OCI-LY1 (cell line): ENCODE data around the gene RGS7.

Experiments used
- H2AFZ ChIP-seq: fragments of 200-600 bp; sonication (generic), shearing (Covaris generic); 2 replicates; pipeline ENCODE4 v1.6.0; 2014; ENCODE audit warnings: antibody characterized with exemption, mild to moderate bottlenecking, low read length
- H3F3A ChIP-seq: fragments of 200-600 bp; sonication (generic), shearing (Covaris generic); 2 replicates; pipeline ENCODE4 v1.6.0; 2014; ENCODE audit warnings: mild to moderate bottlenecking, antibody characterized with exemption, low read length, moderate library complexity; ENCODE audit not compliant: insufficient read depth
- H3K27ac ChIP-seq: fragments of 200-600 bp; sonication (generic); 2 replicates; pipeline ENCODE4 v1.5.1; 2014; ENCODE audit warnings: low read length, mixed run types, mild to moderate bottlenecking, low read depth; ENCODE audit not compliant: poor library complexity, severe bottlenecking
- H3K27me3 ChIP-seq: fragments of 200-600 bp; sonication (generic); 2 replicates; pipeline ENCODE4 v1.6.0; 2014; ENCODE audit warnings: antibody characterized with exemption, mild to moderate bottlenecking, low read length, moderate library complexity; ENCODE audit not compliant: insufficient read depth
- H3K36me3 ChIP-seq: fragments of 200-600 bp; sonication (generic); 2 replicates; pipeline ENCODE4 v1.6.1; 2014; ENCODE audit warnings: mild to moderate bottlenecking, antibody characterized with exemption, low read length, moderate library complexity, mixed read lengths; ENCODE audit not compliant: insufficient read depth
- H3K4me1 ChIP-seq: fragments of 200-600 bp; sonication (generic); 2 replicates; pipeline ENCODE4 v1.5.1; 2014; ENCODE audit warnings: mild to moderate bottlenecking, low read length, moderate library complexity; ENCODE audit not compliant: insufficient read depth, severe bottlenecking
- H3K4me2 ChIP-seq: fragments of 200-600 bp; sonication (generic), shearing (Covaris generic); 2 replicates; pipeline ENCODE4 v1.6.1; 2014; ENCODE audit warnings: low read length
- H3K4me3 ChIP-seq: fragments of 200-600 bp; sonication (generic); 2 replicates; pipeline ENCODE4 v1.5.1; 2014; ENCODE audit warnings: low read length, low read depth, mild to moderate bottlenecking, mixed read lengths; ENCODE audit not compliant: poor library complexity, severe bottlenecking
- H3K79me2 ChIP-seq: fragments of 200-600 bp; shearing (Covaris generic); 2 replicates; pipeline ENCODE4 v1.6.1; 2016; ENCODE audit warnings: mixed run types, low read length, mixed read lengths; ENCODE audit not compliant: insufficient read depth
- H3K9ac ChIP-seq: fragments of 200-600 bp; sonication (generic), shearing (Covaris generic); 2 replicates; pipeline ENCODE4 v1.6.1; 2014; ENCODE audit warnings: mild to moderate bottlenecking, low read length, mixed read lengths
- H3K9me2 ChIP-seq: fragments of 200-600 bp; sonication (generic), shearing (Covaris generic); 2 replicates; pipeline ENCODE4 v1.6.1; 2014; ENCODE audit warnings: low read depth, mild to moderate bottlenecking, low read length, mixed read lengths
- H3K9me3 ChIP-seq: fragments of 200-600 bp; shearing (Covaris generic); 2 replicates; pipeline ENCODE4 v1.6.1; 2014; ENCODE audit warnings: low read length, mixed read lengths
- H4K20me1 ChIP-seq: fragments of 200-600 bp; sonication (generic), shearing (Covaris generic); 2 replicates; pipeline ENCODE4 v1.6.0; 2016; ENCODE audit warnings: mild to moderate bottlenecking, low read length; ENCODE audit not compliant: insufficient read depth
- EZH2 ChIP-seq: fragments of 200-600 bp; sonication (generic), shearing (Covaris generic); IDR thresholded peaks from 2 replicates; pipeline ENCODE4 v1.8.0; 2017; ENCODE audit warnings: borderline replicate concordance, mixed run types, mild to moderate bottlenecking, antibody characterized with exemption, low read length, moderate library complexity, mixed read lengths
- TF ChIP-seq, protein P1 (sequence below): fragments of 200-600 bp; sonication (generic), shearing (Covaris generic); IDR thresholded peaks from 2 replicates; pipeline ENCODE4 v1.5.1; 2017; ENCODE audit warnings: mild to moderate bottlenecking, antibody characterized with exemption, low read length, moderate library complexity, mixed read lengths

Gene RGS7

DNA sequence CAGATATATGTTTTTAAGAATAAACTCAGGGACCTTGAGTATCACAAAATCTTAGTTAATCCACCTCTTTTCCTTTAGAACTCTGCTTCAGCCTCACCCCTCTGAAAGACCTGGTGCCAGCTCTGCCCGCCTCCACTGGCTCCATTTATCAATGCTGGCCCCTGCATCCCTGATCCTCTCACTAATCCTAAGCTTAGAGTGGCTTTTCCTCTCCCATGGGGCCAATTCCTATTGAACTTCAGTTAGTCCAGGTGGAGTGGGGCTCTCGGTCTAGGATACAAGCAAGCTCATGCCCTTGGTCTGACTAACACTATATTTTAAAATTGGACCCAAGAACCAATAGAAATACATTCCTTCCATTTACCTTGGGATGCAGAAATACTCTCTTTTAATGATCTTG is 87.0 kb downstream of the RGS7 start:
- no peaks in the 10 kb centered on the region for H4K20me1 ChIP-seq
- H3K36me3 ChIP-seq, result no peaks in the 10 kb centered on the region
- no peaks in the 10 kb centered on the region for H3F3A ChIP-seq
- no peaks in the 10 kb centered on the region for H3K9me2 ChIP-seq
- no peak overlapping the region for H3K9ac ChIP-seq
- no peaks in the 10 kb centered on the region for H3K9me3 ChIP-seq
- H3K4me1 ChIP-seq, result no peaks in the 10 kb centered on the region
- TF ChIP-seq, protein P1, sequence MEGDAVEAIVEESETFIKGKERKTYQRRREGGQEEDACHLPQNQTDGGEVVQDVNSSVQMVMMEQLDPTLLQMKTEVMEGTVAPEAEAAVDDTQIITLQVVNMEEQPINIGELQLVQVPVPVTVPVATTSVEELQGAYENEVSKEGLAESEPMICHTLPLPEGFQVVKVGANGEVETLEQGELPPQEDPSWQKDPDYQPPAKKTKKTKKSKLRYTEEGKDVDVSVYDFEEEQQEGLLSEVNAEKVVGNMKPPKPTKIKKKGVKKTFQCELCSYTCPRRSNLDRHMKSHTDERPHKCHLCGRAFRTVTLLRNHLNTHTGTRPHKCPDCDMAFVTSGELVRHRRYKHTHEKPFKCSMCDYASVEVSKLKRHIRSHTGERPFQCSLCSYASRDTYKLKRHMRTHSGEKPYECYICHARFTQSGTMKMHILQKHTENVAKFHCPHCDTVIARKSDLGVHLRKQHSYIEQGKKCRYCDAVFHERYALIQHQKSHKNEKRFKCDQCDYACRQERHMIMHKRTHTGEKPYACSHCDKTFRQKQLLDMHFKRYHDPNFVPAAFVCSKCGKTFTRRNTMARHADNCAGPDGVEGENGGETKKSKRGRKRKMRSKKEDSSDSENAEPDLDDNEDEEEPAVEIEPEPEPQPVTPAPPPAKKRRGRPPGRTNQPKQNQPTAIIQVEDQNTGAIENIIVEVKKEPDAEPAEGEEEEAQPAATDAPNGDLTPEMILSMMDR, result no peak
- TF ChIP-seq EZH2, result no peak
- H3K27me3 ChIP-seq, result peaks cover 3% of the 10 kb centered on the region; the same call in 1 of the 2 replicates
- no peak overlapping the region for H3K4me3 ChIP-seq
- no peaks in the 10 kb centered on the region for H3K79me2 ChIP-seq
- no peak overlapping the region for H3K27ac ChIP-seq
- H3K4me2 ChIP-seq, result no peak overlapping the region
- no peak overlapping the region for H2AFZ ChIP-seq

DNA sequence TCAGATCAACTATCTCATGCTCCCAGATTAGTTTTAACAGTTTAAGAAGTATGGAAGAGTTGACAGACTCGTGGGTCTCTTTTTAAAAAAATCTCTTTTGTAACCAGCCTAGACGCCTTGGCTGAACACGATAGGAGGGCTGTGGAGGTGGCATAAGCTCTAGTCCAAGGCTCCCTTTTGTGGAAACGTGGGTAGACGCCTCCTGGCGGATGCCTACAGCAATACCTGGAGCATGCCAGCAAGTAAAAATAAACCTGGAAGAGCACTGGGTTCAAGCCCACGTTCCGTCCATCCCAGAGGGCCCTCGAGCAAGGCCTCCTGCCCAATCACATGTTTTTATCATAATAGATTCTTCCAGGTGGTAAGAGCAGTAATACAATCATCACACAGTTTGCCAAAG is 87.9 kb downstream of the RGS7 start:
- Histone ChIP-seq H3K9me2 (no peaks in the 10 kb centered on the region), H3K4me3 (no peak overlapping the region), H3K27ac (no peak overlapping the region), H3K27me3 (peaks cover 3% of the 10 kb centered on the region; the same call in 1 of the 2 replicates), H4K20me1 (no peaks in the 10 kb centered on the region), H3K4me2 (no peak overlapping the region), H3K36me3 (no peaks in the 10 kb centered on the region), H3K79me2 (no peaks in the 10 kb centered on the region), H3K9me3 (no peaks in the 10 kb centered on the region), H3K9ac (no peak overlapping the region), H2AFZ (no peak overlapping the region), H3F3A (no peaks in the 10 kb centered on the region), H3K4me1 (no peaks in the 10 kb centered on the region)
- TF ChIP-seq, protein P1, result peak; percentile 31; the same call in 1 of the 2 replicates
- no peak for TF ChIP-seq EZH2

DNA sequence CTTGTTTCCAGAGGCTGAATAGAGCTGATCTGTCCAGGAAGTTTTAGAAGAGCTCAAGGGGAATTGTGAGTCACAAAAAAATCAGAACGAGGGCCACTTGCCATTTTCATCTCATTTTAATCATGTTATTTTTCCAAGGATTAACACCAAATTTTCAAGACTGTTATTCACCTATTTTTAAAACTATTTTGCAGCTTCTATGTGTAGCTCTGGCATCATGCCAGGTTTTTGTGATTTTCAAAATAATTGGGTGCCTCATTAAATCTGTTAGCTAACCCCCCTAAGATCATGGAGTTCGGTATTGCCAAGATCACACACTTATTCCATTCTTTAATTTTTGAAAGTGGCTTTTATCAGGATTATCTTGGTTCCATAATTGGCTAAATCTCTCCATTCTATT is 90.9 kb downstream of the RGS7 start:
- no peak overlapping the region for H2AFZ ChIP-seq
- H3K9me2 ChIP-seq, result no peaks in the 10 kb centered on the region
- no peak overlapping the region for H3K4me2 ChIP-seq
- no peak overlapping the region for H3K4me3 ChIP-seq
- no peaks in the 10 kb centered on the region for H3F3A ChIP-seq
- no peak for TF ChIP-seq EZH2
- TF ChIP-seq, protein P1, result no peak
- H4K20me1 ChIP-seq, result no peaks in the 10 kb centered on the region
- no peaks in the 10 kb centered on the region for H3K36me3 ChIP-seq
- H3K9ac ChIP-seq, result no peak overlapping the region
- H3K79me2 ChIP-seq, result no peaks in the 10 kb centered on the region
- no peak overlapping the region for H3K27ac ChIP-seq
- peaks cover 3% of the 10 kb centered on the region; the same call in 1 of the 2 replicates for H3K27me3 ChIP-seq
- no peaks in the 10 kb centered on the region for H3K9me3 ChIP-seq
- H3K4me1 ChIP-seq, result no peaks in the 10 kb centered on the region
